ENCODE measurements around the gene BOK. TPM values are rescaled to one million over a fixed set of nuclear protein-coding genes. Genes with fewer than 3 reads are reported as not detected.
A peak's percentile ranks its signal among the peaks of the same experiment; 100 is the strongest.

BOK gene
- total and polyA plus RNA-seq, 2 of the 13 experiments (the other 11 are each of a cell fraction or from before 2014, with no cell fraction given), result 35.5 to 39.2 TPM

- TF ChIP-seq MXD3 (CRISPR knock-in tag; IDR thresholded peaks at IDR 0.05), result peak; percentile 63; the same call in 1 of the 2 replicates
- TF ChIP-seq CTCF (CRISPR knock-in tag; IDR thresholded peaks at IDR 0.05), result no peak; the same call in 1 of the 2 replicates
- TF ChIP-seq ZNF672 (CRISPR knock-in tag; IDR thresholded peaks at IDR 0.05), result no peak
- 0 out of 2 replicates have a peak, but pooled peaks have one; percentile 53 for TF ChIP-seq ZFP82 (CRISPR knock-in tag; IDR thresholded peaks at IDR 0.05; ENCODE audit: borderline replicate concordance)
- peak; percentile 67 for TF ChIP-seq PHF8 (CRISPR knock-in tag; IDR thresholded peaks at IDR 0.05)
- TF ChIP-seq ZUFSP (CRISPR knock-in tag; IDR thresholded peaks at IDR 0.05; ENCODE audit: borderline replicate concordance), result no peak
- 0 out of 2 replicates have a peak, but pooled peaks have one; percentile 16 for TF ChIP-seq HNF4A (CRISPR knock-in tag; IDR thresholded peaks at IDR 0.05)
- TF ChIP-seq FOXJ3 (CRISPR knock-in tag; IDR thresholded peaks at IDR 0.05; ENCODE audit: borderline replicate concordance), result no peak
- TF ChIP-seq RBFOX2 (IDR thresholded peaks at IDR 0.05; ENCODE audit: low read depth, low read length), result peak; percentile 78
- TF ChIP-seq TAF15 (IDR thresholded peaks at IDR 0.05; ENCODE audit: low read depth, low read length, poor library complexity, severe bottlenecking), result no peak
- TF ChIP-seq ZNF567 (CRISPR knock-in tag; IDR thresholded peaks at IDR 0.05; ENCODE audit: borderline replicate concordance), result no peak
- TF ChIP-seq CERS6 (CRISPR knock-in tag; IDR thresholded peaks at IDR 0.05), result no peak
- no peak for TF ChIP-seq SOX13 (IDR thresholded peaks at IDR 0.05)
- TF ChIP-seq SOX13 (CRISPR knock-in tag; conservative IDR thresholded peaks at IDR 0.05 in 1 of 2, IDR thresholded peaks at IDR 0.05 in 1 of 2), result no peak
- TF ChIP-seq SMAD9 (CRISPR knock-in tag; IDR thresholded peaks at IDR 0.05), result no peak
- no peak for TF ChIP-seq NCOA1 (CRISPR knock-in tag; IDR thresholded peaks at IDR 0.05)
- no peak for TF ChIP-seq ZNF879 (CRISPR knock-in tag; IDR thresholded peaks at IDR 0.05)
- TF ChIP-seq ZNF557 (CRISPR knock-in tag; IDR thresholded peaks at IDR 0.05), result no peak
- TF ChIP-seq ZBTB1 (CRISPR knock-in tag; IDR thresholded peaks at IDR 0.05; ENCODE audit: borderline replicate concordance), result no peak
- TF ChIP-seq ZNF362 (CRISPR knock-in tag; IDR thresholded peaks at IDR 0.05; ENCODE audit: borderline replicate concordance), result no peak
- TF ChIP-seq ZBTB8A (CRISPR knock-in tag; IDR thresholded peaks at IDR 0.05; ENCODE audit: borderline replicate concordance, low read depth), result no peak
- TF ChIP-seq ZNF576 (CRISPR knock-in tag; IDR thresholded peaks at IDR 0.05), result no peak
- TF ChIP-seq TCF7L2 (IDR thresholded peaks at IDR 0.05; ENCODE audit: low read depth, low read length), result no peak
- no peak for TF ChIP-seq FOXM1 (CRISPR knock-in tag; IDR thresholded peaks at IDR 0.05)
These were observed at the start of gene BOK (continued) for GRCh38 chr2:241558532-241559322.
